T47D (cell line): Measurements from ENCODE around the gene KCNE3.

ENCODE experiments used
- DNase-seq, 2 experiments: peaks; one replicate each; pipeline versions ENCODE4 v3.0.0 to v3.0.0-alpha.2; 2011 to 2012; ENCODE audit warnings: low read depth in 1 of 2, low spot score in 1 of 2
- JUND ChIP-seq: IDR thresholded peaks from 2 replicates; pipeline ENCODE4 v1.6.1; 2012; ENCODE audit warnings: low read depth
- in situ Hi-C: cut with HindIII; loops from 2 replicates; pipeline ENCODE4 v1.10.0; 2016; ENCODE audit warnings: low sequenced_read_pairs, low pct_unique_long_range_greater_than_20kb

KCNE3 gene

DNA sequence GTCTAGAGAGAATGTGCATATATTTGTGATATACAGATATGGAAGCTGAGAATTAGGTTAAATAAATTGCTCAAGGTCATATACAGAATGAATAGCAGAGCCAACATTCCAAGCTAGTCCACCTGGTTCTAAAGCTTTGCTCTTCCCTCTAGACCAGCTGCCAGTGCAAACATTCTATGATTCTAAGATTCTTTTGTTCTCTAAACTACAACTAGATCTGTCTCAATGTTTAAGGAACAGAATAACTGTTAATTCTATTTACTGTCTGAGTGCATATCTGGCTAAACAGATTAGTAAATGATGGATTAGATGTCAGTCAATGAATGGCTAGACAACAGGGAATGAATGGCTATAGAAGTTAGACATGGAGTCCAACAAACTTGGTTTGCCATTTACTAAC, 19.6 kb downstream of the KCNE3 start:
- in situ Hi-C loops = no loop called here
- peak; percentile 55; the same call in 1 of the 2 replicates for TF ChIP-seq JUND
- DNase-seq = peak in 1 of 2 experiments; percentile 85

DNA sequence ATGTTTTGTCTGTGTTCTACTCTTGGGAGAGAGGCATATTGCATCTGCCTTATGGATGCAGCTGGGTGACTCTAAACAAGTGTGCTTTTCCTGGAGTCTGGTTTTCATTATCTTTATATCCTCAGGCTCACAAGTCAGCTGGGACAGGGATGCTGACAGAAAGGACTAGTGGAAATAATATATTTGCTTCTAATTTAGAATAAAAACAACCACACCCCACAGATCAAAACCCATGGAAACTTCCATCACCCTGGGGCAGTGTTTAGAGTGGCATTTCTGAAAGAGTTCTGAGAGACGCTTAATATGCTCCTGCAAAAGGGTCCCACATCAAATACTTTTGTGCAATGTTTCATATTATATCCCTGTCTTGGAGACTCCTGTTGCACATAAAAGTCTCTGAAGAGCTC, 20.8 kb downstream of the KCNE3 start:
- in situ Hi-C loops = no loop called here
- DNase-seq = no peak
- TF ChIP-seq JUND = no peak

DNA sequence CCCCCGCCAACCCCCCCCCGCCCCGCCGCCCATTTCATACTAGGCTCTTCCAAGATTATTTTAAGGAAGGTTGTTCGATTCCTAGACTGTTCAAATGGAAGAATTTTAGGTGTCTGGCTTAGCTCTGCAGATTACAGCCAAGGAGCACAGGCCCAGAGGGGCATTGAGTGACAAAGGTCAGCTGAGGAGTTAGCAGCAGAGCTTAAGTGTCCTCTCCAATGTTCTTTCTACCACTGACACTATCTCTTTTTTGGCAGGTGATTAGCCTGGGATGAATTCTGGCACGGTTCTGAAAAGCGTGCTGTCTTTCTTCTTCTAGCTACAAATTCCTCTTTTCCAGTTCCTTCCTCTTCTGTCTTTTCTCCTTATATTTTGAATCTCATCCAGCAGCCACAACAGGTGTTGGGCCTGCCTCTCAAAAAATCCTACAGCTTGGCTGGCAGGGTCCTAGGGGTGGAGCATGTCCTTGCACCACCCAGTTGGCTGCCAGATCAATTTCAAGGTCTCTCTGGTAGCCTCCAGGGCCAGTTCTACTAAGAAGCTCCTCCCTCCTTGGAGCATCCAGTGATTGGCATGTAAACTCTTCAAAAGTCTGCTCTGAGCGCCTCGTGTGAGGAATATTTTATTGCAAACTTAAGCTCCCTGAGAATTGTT, 23.0 kb downstream of the KCNE3 start:
- no peak for DNase-seq
- in situ Hi-C loops = no loop called here
- TF ChIP-seq JUND = no peak

DNA sequence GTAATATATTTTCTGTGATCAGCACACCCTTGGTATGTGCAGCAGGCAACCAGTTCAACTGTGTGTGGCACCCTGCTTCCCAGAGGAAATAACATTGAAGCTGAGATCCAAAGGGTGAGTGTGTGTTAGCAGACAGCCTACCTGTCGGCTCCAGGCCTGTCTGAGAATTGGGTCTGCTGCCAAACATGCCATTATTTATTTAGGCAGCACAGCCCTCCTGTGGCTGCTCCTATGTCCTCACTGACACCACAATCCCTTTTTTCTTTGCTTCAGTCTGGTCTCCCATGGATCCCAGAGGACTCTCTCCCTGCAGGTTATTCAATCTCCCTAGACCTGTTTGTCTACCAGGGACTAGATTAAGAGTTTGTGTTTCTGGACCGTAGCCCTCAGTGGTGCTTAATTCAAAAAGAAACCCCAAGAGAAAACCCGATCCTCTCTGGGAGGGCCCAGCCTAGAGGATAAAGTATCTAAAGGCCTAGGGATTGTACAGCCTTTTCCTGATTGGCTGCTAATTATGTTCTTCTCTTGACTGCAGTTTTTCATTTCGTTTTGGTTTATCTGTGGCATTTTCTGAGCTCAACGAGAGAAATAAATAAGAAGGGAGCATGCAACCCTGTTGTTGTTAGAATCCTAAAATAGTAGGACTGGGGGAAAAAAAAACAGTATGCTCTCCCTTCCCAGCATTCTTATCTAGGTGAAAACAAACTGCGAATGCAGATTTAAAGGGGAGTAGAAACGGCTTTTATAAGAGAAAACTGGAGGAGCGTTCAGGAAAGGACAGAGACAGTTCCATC, 24.1 kb downstream of the KCNE3 start:
- DNase-seq = peak; percentile 58 to 86
- no peak for TF ChIP-seq JUND
- in situ Hi-C loops = no loop called here

DNA sequence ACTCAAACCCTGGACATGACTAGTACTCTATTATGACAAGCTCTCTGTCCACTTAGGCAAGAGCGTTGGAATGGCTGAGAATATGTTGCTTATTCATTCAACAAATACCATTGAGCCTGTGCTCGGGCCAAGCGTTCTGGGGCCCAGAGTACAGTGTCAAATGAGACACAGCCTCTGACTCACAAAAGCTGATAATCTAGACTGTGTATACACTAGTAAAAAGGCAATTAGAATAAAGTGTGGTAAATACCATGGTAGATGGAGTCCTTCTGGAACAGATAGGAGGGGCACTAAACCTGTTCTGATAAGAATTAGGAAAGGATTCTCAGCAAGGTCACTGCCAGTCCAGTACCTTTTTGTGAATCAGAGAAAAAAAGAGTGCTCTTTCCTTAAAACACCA, 24.7 kb downstream of the KCNE3 start:
- no peak for DNase-seq
- in situ Hi-C loops = no loop called here
- no peak for TF ChIP-seq JUND

DNA sequence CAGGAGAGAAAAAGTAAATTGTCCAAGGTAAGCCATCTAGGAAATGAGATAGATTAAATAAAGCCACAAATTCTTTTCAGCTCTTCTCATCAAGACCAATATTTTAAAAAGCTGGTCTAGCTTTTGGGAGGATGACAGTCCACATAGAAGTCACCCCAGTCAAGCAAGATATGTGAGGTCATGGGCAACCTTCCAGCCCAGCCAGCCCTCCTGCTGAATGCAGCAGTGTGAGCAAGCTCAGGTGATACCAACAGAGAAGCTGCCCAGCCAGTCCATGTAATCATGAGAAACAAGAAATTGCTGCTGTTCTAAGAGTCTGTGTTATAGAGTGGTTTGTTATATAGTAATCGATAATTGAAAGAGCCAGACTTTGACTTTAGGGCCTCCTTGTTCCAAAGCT, 28.7 kb downstream of the KCNE3 start:
- in situ Hi-C loops = no loop called here
- no peak for DNase-seq

DNA sequence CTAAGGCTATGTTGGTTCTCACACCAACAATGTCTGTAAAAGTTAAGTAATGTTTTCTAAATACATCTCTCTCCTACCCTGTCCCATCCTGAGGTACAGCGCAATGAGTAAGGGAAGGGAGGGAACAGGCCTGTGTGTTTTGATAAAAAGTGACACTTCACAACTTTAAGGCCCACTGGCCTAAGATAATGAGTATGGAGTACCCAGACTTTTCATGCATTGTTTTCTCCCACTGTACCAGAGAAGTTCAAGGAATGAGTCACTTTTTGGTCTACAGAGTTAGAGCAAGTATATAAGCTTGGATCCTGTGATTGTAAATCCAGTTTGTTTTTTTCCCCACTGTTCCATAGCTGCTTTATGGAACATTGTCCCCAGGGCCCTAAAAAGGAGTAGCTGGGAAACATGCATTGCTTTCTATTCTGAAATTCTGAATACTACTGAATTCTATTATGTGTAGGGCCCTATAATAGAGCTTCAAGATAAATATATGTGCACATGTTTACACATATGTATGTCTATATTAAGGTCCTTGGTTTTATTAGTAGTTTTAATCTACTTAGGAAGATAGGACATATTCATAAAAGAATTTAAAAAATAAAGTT, 29.8 kb downstream of the KCNE3 start:
- no peak for TF ChIP-seq JUND
- no peak for DNase-seq
- in situ Hi-C loops = no loop called here

More for the DNA sequence above, 28.7 kb downstream of the KCNE3 start:
- no peak for TF ChIP-seq JUND

DNA sequence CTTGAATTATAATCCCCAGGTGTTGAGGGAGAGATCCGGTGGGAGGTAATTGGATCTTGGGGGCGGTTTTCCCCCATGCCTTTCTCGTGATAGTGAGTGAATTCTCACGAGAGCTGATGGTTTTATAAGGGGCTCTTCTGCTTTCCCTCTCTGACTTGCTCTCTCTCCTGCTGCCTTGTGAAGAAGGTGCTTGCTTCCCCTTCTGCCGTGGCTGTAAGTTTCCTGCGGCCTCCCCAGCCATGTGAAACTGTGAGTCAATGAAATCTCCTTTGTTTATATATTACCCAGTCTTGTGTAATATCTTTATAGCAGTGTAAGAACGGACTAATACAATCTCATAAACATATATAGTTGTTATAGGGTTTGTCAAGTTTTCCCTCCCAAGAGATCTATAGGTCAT, 32.8 kb downstream of the KCNE3 start:
- DNase-seq = no peak
- in situ Hi-C loops = no loop called here
- no peak for TF ChIP-seq JUND

DNA sequence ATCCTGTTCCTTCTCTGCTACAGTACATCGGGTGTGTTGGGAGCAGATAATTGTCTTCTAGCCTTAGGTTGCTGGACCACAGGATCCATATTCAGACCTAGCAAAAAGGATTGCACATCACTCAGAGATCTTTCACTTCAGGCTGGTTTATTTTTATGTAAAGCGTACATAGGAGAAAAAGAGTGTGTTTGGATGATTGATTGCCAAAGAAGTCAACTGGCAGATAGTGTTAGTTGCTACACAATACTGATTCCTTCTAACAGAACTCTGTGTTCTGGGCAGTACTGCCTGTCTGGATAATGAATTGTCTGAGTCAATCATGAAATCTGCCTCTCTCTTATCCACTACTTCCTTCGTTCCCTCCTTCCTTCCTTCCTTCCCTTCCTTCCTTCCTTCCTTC, 38.1 kb downstream of the KCNE3 start:
- DNase-seq = no peak
- no peak for TF ChIP-seq JUND
- in situ Hi-C loops = no loop called here

DNA sequence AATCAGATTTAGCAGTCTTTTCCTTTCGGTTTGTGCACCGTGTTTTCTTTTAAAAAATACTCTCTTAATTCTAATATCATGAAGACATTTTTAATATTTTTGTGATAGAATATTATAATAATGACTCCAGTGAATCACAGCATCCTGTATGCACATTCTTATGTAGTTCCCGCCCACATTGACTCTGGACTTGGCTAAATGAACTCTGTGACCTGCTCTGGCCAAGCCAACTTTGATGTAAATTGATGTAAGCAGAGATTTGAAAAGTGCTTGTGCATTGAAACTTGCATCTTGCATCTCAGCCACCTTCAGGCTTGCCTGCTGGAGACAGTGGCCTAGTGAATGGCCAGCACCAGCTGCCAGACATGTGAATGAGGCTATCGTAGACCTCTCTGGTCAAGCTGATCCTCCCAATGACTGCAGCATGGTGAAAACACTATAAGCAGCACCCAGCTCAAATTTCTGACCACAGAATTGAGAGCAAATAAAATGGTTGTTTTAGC, 39.9 kb downstream of the KCNE3 start:
- DNase-seq = no peak
- TF ChIP-seq JUND = no peak
- in situ Hi-C loops = no loop called here

DNA sequence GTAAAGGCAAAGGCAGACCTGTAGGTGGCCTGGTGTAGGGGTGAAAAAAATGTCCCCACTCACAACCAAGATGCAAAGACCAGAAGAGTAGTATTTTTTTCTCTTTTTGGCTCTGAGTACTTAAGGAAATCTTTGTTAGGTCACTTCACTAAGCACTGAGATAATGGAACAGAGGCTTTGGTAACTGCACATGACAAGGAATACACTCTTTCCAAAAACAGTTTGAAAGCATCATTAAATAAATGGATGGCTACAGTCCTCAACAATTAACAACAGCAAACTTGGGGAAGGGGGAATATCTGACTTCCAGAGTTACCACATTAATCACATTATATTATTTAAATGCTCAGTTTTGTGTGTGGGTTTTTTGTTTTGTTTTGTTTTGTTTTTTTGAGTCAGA, 42.2 kb downstream of the KCNE3 start:
- TF ChIP-seq JUND = no peak
- no peak for DNase-seq
- in situ Hi-C loops = no loop called here

DNA sequence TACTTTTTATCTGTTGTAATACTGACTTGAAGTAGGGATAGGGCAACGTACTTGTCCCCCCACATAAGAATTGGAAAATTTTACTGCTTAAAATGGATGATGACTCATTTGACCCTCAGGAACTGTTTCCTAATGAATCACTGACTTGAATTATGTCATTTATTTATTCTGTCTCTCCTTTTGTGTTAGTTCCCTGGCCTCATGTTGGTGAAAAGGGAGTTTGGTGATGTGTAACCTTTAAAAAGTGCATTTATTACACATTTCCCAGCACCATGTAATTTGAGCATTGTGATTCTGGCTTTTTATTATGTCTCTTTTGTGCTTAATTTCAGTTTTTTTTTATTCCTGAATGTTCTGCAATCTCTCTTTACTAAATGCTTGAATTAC, 48.8 kb downstream of the KCNE3 start:
- no peak for TF ChIP-seq JUND
- DNase-seq = no peak
- in situ Hi-C loops = no loop called here
